Measurements from ENCODE around the gene ZBED4. TPM values are rescaled to one million over a fixed set of nuclear protein-coding genes. Genes with fewer than 3 reads are reported as not detected.

ZBED4 gene
- total and polyA plus RNA-seq, 10 donors, result 2.9 to 23.2 (median 13.9) TPM

DNA sequence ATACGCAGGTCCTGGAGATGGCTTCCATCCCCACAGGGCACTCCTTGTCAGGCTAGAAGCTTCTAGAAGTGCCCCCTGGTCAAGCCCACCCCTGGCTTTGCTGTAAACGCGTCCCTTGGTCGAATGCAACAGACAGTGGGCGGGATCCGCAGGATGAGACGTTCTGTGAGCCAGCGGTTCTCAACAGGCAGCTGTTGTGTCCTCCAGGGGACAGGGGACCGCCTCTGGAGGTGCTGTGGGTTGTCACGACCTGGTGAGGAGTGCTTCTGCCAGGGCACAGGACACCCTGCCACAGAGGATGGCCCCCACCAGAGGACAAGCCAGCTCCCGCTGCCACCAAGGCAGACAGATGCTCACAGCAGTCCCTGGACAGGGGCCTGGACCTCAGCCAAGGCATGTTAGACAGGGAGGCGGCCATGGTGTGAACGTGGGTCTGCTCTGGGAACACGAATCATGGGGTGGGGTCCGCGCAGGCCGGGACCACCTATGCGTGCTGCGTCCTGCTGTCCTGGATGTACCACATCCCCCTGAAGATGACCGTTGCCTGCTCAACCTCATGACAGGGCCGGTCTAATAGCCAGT, 76.4 kb downstream of the ZBED4 start:
- H3K27me3 ChIP-seq (replicated peaks in 1 of 7), result peaks cover 0 to 12% (median 0%) of the 10 kb centered on the region in 7 donors
- TF ChIP-seq POLR2AphosphoS5 (IDR thresholded peaks at IDR 0.05) (peak in 1 of 3 donors; percentile 44), POLR2A (IDR thresholded peaks at IDR 0.05) (no peak)
- intact Hi-C loops (cut with DNase I; ENCODE audit: low total_unique reads), result loop anchor here (2.0 to 10.0 kb wide), 4 partner anchors 42 to 165 kb away; no protein-coding TSS in a partner anchor
- DNase-seq, result no peak
- H3K27ac ChIP-seq, result peak overlapping the region in 7 of 8 donors; percentile 46 to 100 (median 95)
- H3K9me3 ChIP-seq, result no peaks in the 10 kb centered on the region
- peak overlapping the region in 2 of 8 donors; percentile 10 to 57 for H3K4me3 ChIP-seq
- WGBS, 5 donors, result 68 to 83% (median 73%) methylated on average over 3 to 21 of the region's 21 CpGs
- peaks cover 0 to 23% (median 1%) of the 10 kb centered on the region in 6 donors for H3K36me3 ChIP-seq
- H3K4me1 ChIP-seq, result peaks cover 46 to 83% (median 77%) of the 10 kb centered on the region in 6 donors

GRCh38 chr22:49930596-49931412, 77.2 kb downstream of the ZBED4 start:
- no peak for DNase-seq
- Histone ChIP-seq H3K27me3 (replicated peaks in 1 of 7) (peaks cover 0 to 12% (median 0%) of the 10 kb centered on the region in 7 donors), H3K36me3 (peaks cover 0 to 16% (median 0%) of the 10 kb centered on the region in 6 donors), H3K4me1 (peaks cover 44 to 77% (median 71%) of the 10 kb centered on the region in 6 donors), H3K4me3 (peak overlapping the region in 2 of 8 donors; percentile 1 to 49), H3K9me3 (no peaks in the 10 kb centered on the region), H3K27ac (peak overlapping the region; percentile 46 to 100 (median 88))
- peak in 2 of 3 donors; percentile 76 to 93 for TF ChIP-seq POLR2AphosphoS5 (IDR thresholded peaks at IDR 0.05)
- TF ChIP-seq POLR2A (IDR thresholded peaks at IDR 0.05), result no peak
- TF ChIP-seq, protein P1, sequence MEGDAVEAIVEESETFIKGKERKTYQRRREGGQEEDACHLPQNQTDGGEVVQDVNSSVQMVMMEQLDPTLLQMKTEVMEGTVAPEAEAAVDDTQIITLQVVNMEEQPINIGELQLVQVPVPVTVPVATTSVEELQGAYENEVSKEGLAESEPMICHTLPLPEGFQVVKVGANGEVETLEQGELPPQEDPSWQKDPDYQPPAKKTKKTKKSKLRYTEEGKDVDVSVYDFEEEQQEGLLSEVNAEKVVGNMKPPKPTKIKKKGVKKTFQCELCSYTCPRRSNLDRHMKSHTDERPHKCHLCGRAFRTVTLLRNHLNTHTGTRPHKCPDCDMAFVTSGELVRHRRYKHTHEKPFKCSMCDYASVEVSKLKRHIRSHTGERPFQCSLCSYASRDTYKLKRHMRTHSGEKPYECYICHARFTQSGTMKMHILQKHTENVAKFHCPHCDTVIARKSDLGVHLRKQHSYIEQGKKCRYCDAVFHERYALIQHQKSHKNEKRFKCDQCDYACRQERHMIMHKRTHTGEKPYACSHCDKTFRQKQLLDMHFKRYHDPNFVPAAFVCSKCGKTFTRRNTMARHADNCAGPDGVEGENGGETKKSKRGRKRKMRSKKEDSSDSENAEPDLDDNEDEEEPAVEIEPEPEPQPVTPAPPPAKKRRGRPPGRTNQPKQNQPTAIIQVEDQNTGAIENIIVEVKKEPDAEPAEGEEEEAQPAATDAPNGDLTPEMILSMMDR (IDR thresholded peaks at IDR 0.05 in 8 of 11, conservative IDR thresholded peaks at IDR 0.05 in 3 of 11), result peak; percentile 40 to 94 (median 77)
- WGBS, 5 donors, result 6 to 50% (median 35%) methylated on average over 6 to 14 of the region's 14 CpGs
- intact Hi-C loops (cut with DNase I; ENCODE audit: low total_unique reads), result loop anchor here (5.0 kb wide), 2 partner anchors 41 to 61 kb away; no protein-coding TSS in a partner anchor

- peak overlapping the region in 6 of 8 donors; percentile 38 to 81 (median 46) for H3K4me3 ChIP-seq
- 75 to 84% (median 84%) methylated on average over 14 to 27 of the region's 27 CpGs for WGBS, 5 donors
These were observed 79.9 kb downstream of the ZBED4 start for GRCh38 chr22:49933236-49934159.

More at GRCh38 chr22:49933236-49934159, 79.9 kb downstream of the ZBED4 start:
- TF ChIP-seq POLR2A (IDR thresholded peaks at IDR 0.05) (no peak), POLR2AphosphoS5 (IDR thresholded peaks at IDR 0.05) (peak; percentile 74 to 77 (median 74))
- TF ChIP-seq, protein P1 (IDR thresholded peaks at IDR 0.05 in 8 of 11, conservative IDR thresholded peaks at IDR 0.05 in 3 of 11), result no peak
- Histone ChIP-seq H3K4me1 (peaks cover 56 to 93% (median 90%) of the 10 kb centered on the region in 6 donors), H3K9me3 (no peaks in the 10 kb centered on the region), H3K27me3 (replicated peaks in 1 of 7) (peaks cover 0 to 10% (median 0%) of the 10 kb centered on the region in 7 donors), H3K36me3 (no peaks in the 10 kb centered on the region), H3K27ac (peak overlapping the region; percentile 90 to 100 (median 97))
- peak; percentile 83 for DNase-seq
- intact Hi-C loops (cut with DNase I; ENCODE audit: low total_unique reads), result loop anchor here (5.0 kb wide), 2 partner anchors 39 to 59 kb away; no protein-coding TSS in a partner anchor

Data from spleen (tissue), 11 donors.